Stimulated activated CD8-positive, alpha-beta memory T cell treated with anti-CD3 and anti-CD28 coated beads, Interleukin-2, amount 100 ng/mL, for 1 hour (primary cell): Measurements from ENCODE around the gene APOO.
"Not testable (repeated sequence)": the region's sequence is repeated elsewhere in the genome, so short reads cannot be mapped to it uniquely, and the experiment has no call there.

ENCODE experiments used
- DNase-seq, 2 donors: peaks; one replicate each; pipeline ENCODE4 v3.0.0-alpha.2; 2020; ENCODE audit warnings: low read depth in 2 of 2

The APOO gene

GRCh38 chrX:23904096-23904495, 3.6 kb downstream of the APOO start:
- DNase-seq: no peak

GRCh38 chrX:23902419-23902818, 5.3 kb downstream of the APOO start:
- no peak for DNase-seq

GRCh38 chrX:23901805-23902204, 5.9 kb downstream of the APOO start:
- no peak for DNase-seq

GRCh38 chrX:23901060-23901459, 6.7 kb downstream of the APOO start:
- DNase-seq: no peak

- DNase-seq: no peak
Measured at GRCh38 chrX:23900220-23900797, 7.4 kb downstream of the APOO start.

GRCh38 chrX:23898412-23898959, 9.3 kb downstream of the APOO start:
- DNase-seq: no peak

- DNase-seq: no peak
Measured at GRCh38 chrX:23896981-23897380, 10.8 kb downstream of the APOO start.

- DNase-seq: not testable (repeated sequence)
Measured at GRCh38 chrX:23896539-23896938, 11.2 kb downstream of the APOO start.

GRCh38 chrX:23894993-23895392, 12.7 kb downstream of the APOO start:
- DNase-seq: not testable (repeated sequence)

GRCh38 chrX:23890933-23891332, 16.8 kb downstream of the APOO start:
- no peak for DNase-seq

- DNase-seq: no peak
Measured at GRCh38 chrX:23888887-23889501, 18.7 kb downstream of the APOO start.

- no peak for DNase-seq
Measured at GRCh38 chrX:23887918-23888317, 19.8 kb downstream of the APOO start.

GRCh38 chrX:23887451-23887850, 20.3 kb downstream of the APOO start:
- DNase-seq: no peak

- no peak for DNase-seq
Measured at GRCh38 chrX:23885803-23886202, 21.9 kb downstream of the APOO start.

GRCh38 chrX:23884427-23885024, 23.2 kb downstream of the APOO start:
- no peak for DNase-seq

- DNase-seq: no peak
Measured at GRCh38 chrX:23883737-23884354, 23.9 kb downstream of the APOO start.

GRCh38 chrX:23879380-23880090, 28.2 kb downstream of the APOO start:
- no peak for DNase-seq

- no peak for DNase-seq
Measured at GRCh38 chrX:23871905-23872546, 35.7 kb downstream of the APOO start.

GRCh38 chrX:23870041-23870440, 37.7 kb downstream of the APOO start:
- DNase-seq: no peak

GRCh38 chrX:23864742-23865326, 42.9 kb downstream of the APOO start:
- DNase-seq: no peak

- DNase-seq: not testable (repeated sequence)
Measured at GRCh38 chrX:23861952-23862351, 45.8 kb downstream of the APOO start.
